ENCODE data around the gene TBR1.

Gene TBR1

GRCh38 chr2:161430386-161430785, 14.3 kb downstream of the TBR1 start:
- FAIRE-seq (peak; percentile 38), DNase-seq (ENCODE audit: insufficient read length, low spot score) (no peak)
- no peak for TF ChIP-seq CTCF (IDR thresholded peaks at IDR 0.05; ENCODE audit: insufficient read depth, missing control alignments)

GRCh38 chr2:161432107-161432506, 16.0 kb downstream of the TBR1 start:
- DNase-seq (ENCODE audit: insufficient read length, low spot score) (no peak), FAIRE-seq (peak; percentile 79)
- TF ChIP-seq CTCF (IDR thresholded peaks at IDR 0.05; ENCODE audit: insufficient read depth, missing control alignments) = no peak

GRCh38 chr2:161434118-161434517, 18.0 kb downstream of the TBR1 start:
- no peak for FAIRE-seq
- DNase-seq (ENCODE audit: insufficient read length, low spot score) = no peak
- TF ChIP-seq CTCF (IDR thresholded peaks at IDR 0.05; ENCODE audit: insufficient read depth, missing control alignments) = no peak

GRCh38 chr2:161436411-161436810, 20.3 kb downstream of the TBR1 start:
- TF ChIP-seq CTCF (IDR thresholded peaks at IDR 0.05; ENCODE audit: insufficient read depth, missing control alignments) = no peak
- no peak for FAIRE-seq
- DNase-seq (ENCODE audit: insufficient read length, low spot score) = no peak

GRCh38 chr2:161438598-161438997, 22.5 kb downstream of the TBR1 start:
- DNase-seq (ENCODE audit: insufficient read length, low spot score) = no peak
- no peak for FAIRE-seq
- no peak for TF ChIP-seq CTCF (IDR thresholded peaks at IDR 0.05; ENCODE audit: insufficient read depth, missing control alignments)

GRCh38 chr2:161445097-161445496, 29.0 kb downstream of the TBR1 start:
- DNase-seq (ENCODE audit: insufficient read length, low spot score) (no peak), FAIRE-seq (no peak)

GRCh38 chr2:161448431-161448830, 32.3 kb downstream of the TBR1 start:
- FAIRE-seq (no peak), DNase-seq (ENCODE audit: insufficient read length, low spot score) (no peak)
- no peak for TF ChIP-seq CTCF (IDR thresholded peaks at IDR 0.05; ENCODE audit: insufficient read depth, missing control alignments)

More at GRCh38 chr2:161445097-161445496, 29.0 kb downstream of the TBR1 start:
- TF ChIP-seq CTCF (IDR thresholded peaks at IDR 0.05; ENCODE audit: insufficient read depth, missing control alignments) = no peak

Measured in D721Med (cell line).